IMR-90 (cell line): Measurements from ENCODE around the gene YTHDC2. TPM values are rescaled to one million over a fixed set of nuclear protein-coding genes. Genes with fewer than 3 reads are reported as not detected.

ENCODE experiments used
- ATAC-seq: fragments of 200-7000 bp; cut with Tn5 transposase; 2 replicates; pipeline ENCODE4 v1.9.1; 2020; ENCODE audit warnings: low read depth, mild to moderate bottlenecking, moderate library complexity
- BruUV-seq: library from RNA; stranded (reverse); fragments of 400-500 nt; replicated peaks from 2 replicates; lab custom pipeline; 2021; lab: Mats Ljungman, UMichigan
- CTCF ChIA-PET: fragments of 300-600 bp; formaldehyde crosslinking; extraction: SDS; loops from one replicate; lab custom pipeline; 2021; ENCODE audit warnings: antibody characterized with exemption; lab: Yijun Ruan, JAX
- POLR2A ChIA-PET: fragments of 300-600 bp; sonication (Branson Sonifier 250); formaldehyde crosslinking; loops from one replicate; lab custom pipeline; 2022; ENCODE audit warnings: antibody characterized with exemption; ENCODE audit not compliant: unreplicated experiment; lab: Charles Lee
- DNase-seq: peaks from one replicate; pipeline ENCODE4 v3.0.0; 2013
- H2AFZ ChIP-seq: replicated peaks from 2 replicates; pipeline ENCODE3; 2013; ENCODE audit warnings: low read length, mild to moderate bottlenecking; ENCODE audit not compliant: poor library complexity
- H2AK5ac ChIP-seq: 2 replicates; pipeline ENCODE4 v1.6.1; 2013; ENCODE audit warnings: low read depth, low read length, inconsistent platforms
- H2AK9ac ChIP-seq: replicated peaks from 2 replicates; pipeline ENCODE3; 2013; ENCODE audit warnings: mild to moderate bottlenecking, low read depth, low read length, moderate library complexity; ENCODE audit not compliant: poor library complexity
- H2BK120ac ChIP-seq: 2 replicates; pipeline ENCODE4 v1.6.1; 2013; ENCODE audit warnings: low read depth, low read length, inconsistent platforms
- H2BK15ac ChIP-seq: 3 replicates; pipeline ENCODE4 v1.6.1; 2013; ENCODE audit warnings: low read depth, low read length, inconsistent platforms
- H2BK20ac ChIP-seq: 2 replicates; pipeline ENCODE4 v1.6.1; 2013; ENCODE audit warnings: low read depth, mild to moderate bottlenecking, inconsistent platforms, low read length, moderate library complexity
- H2BK5ac ChIP-seq: 2 replicates; pipeline ENCODE4 v1.6.1; 2013; ENCODE audit warnings: mild to moderate bottlenecking, low read depth, low read length, inconsistent platforms; ENCODE audit not compliant: poor library complexity, severe bottlenecking
- H3K14ac ChIP-seq: replicated peaks from 2 replicates; pipeline ENCODE4 v1.6.1; 2013; ENCODE audit warnings: low read depth, low read length, inconsistent platforms
- H3K18ac ChIP-seq: 2 replicates; pipeline ENCODE4 v1.6.1; 2013; ENCODE audit warnings: low read depth, low read length, control low read depth
- H3K23ac ChIP-seq: 2 replicates; pipeline ENCODE4 v1.6.1; 2013; ENCODE audit warnings: low read depth, low read length, inconsistent platforms
- H3K27ac ChIP-seq: 2 replicates; pipeline ENCODE4 v1.5.1; 2013; ENCODE audit warnings: mild to moderate bottlenecking, control low read depth, low read length; ENCODE audit not compliant: insufficient read depth
- H3K27me3 ChIP-seq: 2 replicates; pipeline ENCODE4 v1.6.1; 2013; ENCODE audit warnings: low read length; ENCODE audit not compliant: control insufficient read depth, insufficient read depth
- H3K36me3 ChIP-seq: 2 replicates; pipeline ENCODE4 v1.6.1; 2013; ENCODE audit warnings: low read length, mixed read lengths; ENCODE audit not compliant: control insufficient read depth, insufficient read depth
- H3K4ac ChIP-seq: 2 replicates; pipeline ENCODE4 v1.6.1; 2013; ENCODE audit warnings: low read depth, low read length, inconsistent platforms
- H3K4me1 ChIP-seq: 2 replicates; pipeline ENCODE4 v1.6.1; 2013; ENCODE audit warnings: low read length, mixed read lengths; ENCODE audit not compliant: control insufficient read depth, insufficient read depth
- H3K4me2 ChIP-seq: 2 replicates; pipeline ENCODE4 v1.6.1; 2013; ENCODE audit warnings: low read depth, mild to moderate bottlenecking, control low read depth, low read length, moderate library complexity
- H3K4me3 ChIP-seq: 2 replicates; pipeline ENCODE4 v1.5.1; 2013; ENCODE audit warnings: low read depth, mild to moderate bottlenecking, control low read depth, low read length, moderate library complexity; ENCODE audit not compliant: insufficient read depth
- H3K56ac ChIP-seq: 2 replicates; pipeline ENCODE4 v1.6.1; 2013; ENCODE audit warnings: low read length, inconsistent platforms; ENCODE audit not compliant: insufficient read depth; ENCODE audit errors: extremely low read depth
- H3K79me1 ChIP-seq, 2 experiments: 2 replicates each; pipeline ENCODE4 v1.6.1; 2013; ENCODE audit warnings: low read length in 2 of 2, inconsistent platforms in 1 of 2, low read depth in 1 of 2
- H3K9ac ChIP-seq: 2 replicates; pipeline ENCODE4 v1.6.1; 2013; ENCODE audit warnings: low read depth, low read length, control low read depth
- H3K9me1 ChIP-seq: 2 replicates; pipeline ENCODE4 v1.6.1; 2013; ENCODE audit warnings: low read length, inconsistent platforms; ENCODE audit not compliant: insufficient read depth
- H3K9me3 ChIP-seq: 2 replicates; pipeline ENCODE4 v1.6.1; 2013; ENCODE audit warnings: low read length; ENCODE audit not compliant: control insufficient read depth, insufficient read depth
- H4K20me1 ChIP-seq: 2 replicates; pipeline ENCODE4 v1.6.1; 2013; ENCODE audit warnings: low read length, inconsistent platforms; ENCODE audit not compliant: insufficient read depth
- H4K5ac ChIP-seq: 2 replicates; pipeline ENCODE4 v1.6.1; 2013; ENCODE audit warnings: mild to moderate bottlenecking, low read depth, low read length, control low read depth
- H4K8ac ChIP-seq, 2 experiments: 2 replicates each; pipeline ENCODE4 v1.6.1; 2013; ENCODE audit warnings: low read depth in 2 of 2, low read length in 2 of 2, control low read depth in 1 of 2, inconsistent platforms in 1 of 2
- H4K91ac ChIP-seq: 2 replicates; pipeline ENCODE4 v1.6.1; 2013; ENCODE audit warnings: low read depth, low read length, inconsistent platforms; ENCODE audit not compliant: insufficient read depth
- MAFK ChIP-seq: IDR thresholded peaks from 2 replicates; pipeline ENCODE4 v1.6.1; 2012; ENCODE audit warnings: low read depth, low read length, improper control_type of control experiment
- RAD21 ChIP-seq: IDR thresholded peaks from 2 replicates; pipeline ENCODE4 v1.6.1; 2012; ENCODE audit warnings: low read length, improper control_type of control experiment
- WGBS, 2 experiments: methylation state at CpG; one replicate each; pipeline versions ENCODE4 v1.1.5 to v1.1.7; 2013; ENCODE audit warnings: missing lambda C conversion rate in 2 of 2; ENCODE audit not compliant: insufficient read length in 1 of 2; ENCODE audit errors: extremely low coverage in 2 of 2; 5-methylcytosine and 5-hydroxymethylcytosine counted together
- dilution Hi-C: fragments of 300-500 bp; cut with HindIII; formaldehyde crosslinking; loops from one replicate; pipeline ENCODE4 v1.14.3; 2018; ENCODE audit warnings: low sequenced_read_pairs; ENCODE audit not compliant: unreplicated experiment
- in situ Hi-C: fragments of 300-500 bp; cut with MboI; formaldehyde crosslinking; loops from 3 replicates; pipeline ENCODE4 v1.14.3; 2019; ENCODE audit warnings: low sequenced_read_pairs, inconsistent platforms, mixed read lengths
- intact Hi-C: fragments of 100-400 bp; cut with micrococcal nuclease; formaldehyde crosslinking; loops from 2 replicates; pipeline ENCODE4 v1.10.0; 2022
- polyA plus RNA-seq, 3 experiments: library from polyadenylated mRNA; depleted of rRNA; stranded (reverse); fragments of >200 nt; gene quantifications; 2 replicates each; pipeline ENCODE4 v1.2.3, GENCODE V29; 2012; ENCODE audit warnings: low replicate concordance in 1 of 3
- total RNA-seq: library from RNA; depleted of rRNA; stranded (reverse); fragments of >200 nt; gene quantifications from 2 replicates; pipeline ENCODE4 v1.2.3, GENCODE V29; 2012
- TF ChIP-seq, protein P1 (sequence below): fragments of 150-350 bp; IDR thresholded peaks from 2 replicates; pipeline ENCODE4 v1.6.1; 2016; ENCODE audit warnings: low read depth, mild to moderate bottlenecking, low read length, moderate library complexity, borderline replicate concordance

YTHDC2 gene
- total and polyA plus RNA-seq, 2 of the 4 experiments (the other 2 are of a cell fraction): 6.5 to 13.4 TPM

GRCh38 chr5:113617191-113617796 is 103.8 kb downstream of the YTHDC2 start:
- H3K9me1 ChIP-seq: no peaks in the 10 kb centered on the region
- H4K8ac ChIP-seq: no peak overlapping the region
- no peak overlapping the region for H3K56ac ChIP-seq
- DNase-seq: no peak
- no peaks in the 10 kb centered on the region for H3K27me3 ChIP-seq
- no peak overlapping the region for H3K4ac ChIP-seq
- H3K4me3 ChIP-seq: no peak overlapping the region
- no peaks in the 10 kb centered on the region for H3K79me1 ChIP-seq
- no peak overlapping the region for H3K4me2 ChIP-seq
- peaks cover 5% of the 10 kb centered on the region for H3K4me1 ChIP-seq
- dilution Hi-C loops: no loop called here
- ChIA-PET CTCF (no interaction called here), POLR2A (interaction anchor here (0.6 kb wide), 1 partner anchor 16 kb away, joined by 3 read pairs; no protein-coding TSS in a partner anchor)
- BruUV-seq: no TSS peak
- intact Hi-C loops: loop anchor here (10.0 kb wide), 2 partner anchors 468 to 1638 kb away; no protein-coding TSS in a partner anchor
- H3K18ac ChIP-seq: no peak overlapping the region
- no peak overlapping the region for H3K27ac ChIP-seq
- WGBS, 2 experiments: 88% methylated on average over 13 of the region's 33 CpGs; no CpG with 5 or more reads in 1 of the 2 experiments
- TF ChIP-seq RAD21 (no peak), MAFK (no peak)
- TF ChIP-seq, protein P1, sequence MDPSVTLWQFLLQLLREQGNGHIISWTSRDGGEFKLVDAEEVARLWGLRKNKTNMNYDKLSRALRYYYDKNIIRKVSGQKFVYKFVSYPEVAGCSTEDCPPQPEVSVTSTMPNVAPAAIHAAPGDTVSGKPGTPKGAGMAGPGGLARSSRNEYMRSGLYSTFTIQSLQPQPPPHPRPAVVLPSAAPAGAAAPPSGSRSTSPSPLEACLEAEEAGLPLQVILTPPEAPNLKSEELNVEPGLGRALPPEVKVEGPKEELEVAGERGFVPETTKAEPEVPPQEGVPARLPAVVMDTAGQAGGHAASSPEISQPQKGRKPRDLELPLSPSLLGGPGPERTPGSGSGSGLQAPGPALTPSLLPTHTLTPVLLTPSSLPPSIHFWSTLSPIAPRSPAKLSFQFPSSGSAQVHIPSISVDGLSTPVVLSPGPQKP: no peak
- no peak overlapping the region for H2BK5ac ChIP-seq
- H4K5ac ChIP-seq: no peak overlapping the region
- H2BK15ac ChIP-seq: no peak overlapping the region
- no peaks in the 10 kb centered on the region for H3K9me3 ChIP-seq
- H3K14ac ChIP-seq: no peak overlapping the region
- in situ Hi-C loops: loop anchor here (25.0 kb wide), 1 partner anchor 1055 kb away; no protein-coding TSS in a partner anchor
- H3K36me3 ChIP-seq: no peaks in the 10 kb centered on the region
- H2AK9ac ChIP-seq: no peak overlapping the region
- no peak overlapping the region for H2AK5ac ChIP-seq
- H4K20me1 ChIP-seq: no peaks in the 10 kb centered on the region
- H2BK20ac ChIP-seq: no peak overlapping the region
- ATAC-seq: no peak
- H2BK120ac ChIP-seq: no peak overlapping the region
- no peak overlapping the region for H3K9ac ChIP-seq
- no peak overlapping the region for H4K91ac ChIP-seq
- H2AFZ ChIP-seq: no peak overlapping the region
- no peak overlapping the region for H3K23ac ChIP-seq
